Panc1 (cell line): Measurements from ENCODE around the gene NUDT15. TPM values are rescaled to one million over a fixed set of nuclear protein-coding genes. Genes with fewer than 3 reads are reported as not detected.

Experiments used
- ATAC-seq: fragments of 200-7000 bp; cut with Tn5 transposase; 2 replicates; pipeline ENCODE4 v1.9.1; 2020; ENCODE audit warnings: mild to moderate bottlenecking, moderate library complexity
- BruUV-seq: library from RNA; stranded (reverse); fragments of 400-500 nt; replicated peaks from 2 replicates; lab custom pipeline; 2021; lab: Mats Ljungman, UMichigan
- CTCF ChIA-PET: fragments of 300-600 bp; sonication (Branson Sonifier 250); formaldehyde crosslinking; loops from one replicate; lab custom pipeline; 2022; ENCODE audit warnings: antibody characterized with exemption; lab: Charles Lee
- POLR2A ChIA-PET: fragments of 300-600 bp; sonication (Branson Sonifier 250); formaldehyde crosslinking; loops from one replicate; lab custom pipeline; 2022; ENCODE audit warnings: antibody characterized with exemption; lab: Charles Lee
- DNase-seq: peaks from one replicate; pipeline ENCODE4 v3.0.0-alpha.2; 2010; ENCODE audit warnings: low read depth, low spot score
- H3K27ac ChIP-seq: 2 replicates; pipeline ENCODE4 v1.5.1; 2011; ENCODE audit warnings: mild to moderate bottlenecking, low read length, inconsistent platforms
- H3K27me3 ChIP-seq: fragments of 200-500 bp; sonication (Bioruptor generic); 2 replicates; pipeline ENCODE4 v1.6.0; 2014; ENCODE audit warnings: low read length, inconsistent platforms; ENCODE audit not compliant: control insufficient read depth, insufficient read depth
- H3K36me3 ChIP-seq: fragments of 200-500 bp; sonication (Bioruptor generic); 2 replicates; pipeline ENCODE4 v1.5.1; 2014; ENCODE audit warnings: inconsistent platforms, mild to moderate bottlenecking, low read length, moderate library complexity; ENCODE audit not compliant: control insufficient read depth, insufficient read depth
- H3K4me1 ChIP-seq: 2 replicates; pipeline ENCODE4 v1.5.1; 2011; ENCODE audit warnings: inconsistent platforms, mild to moderate bottlenecking, low read length, moderate library complexity; ENCODE audit not compliant: control insufficient read depth, insufficient read depth
- H3K4me3 ChIP-seq, 2 experiments: 2 replicates each; pipeline ENCODE4 v1.5.1; 2011 to 2012; ENCODE audit warnings: low read depth in 2 of 2, low read length in 2 of 2, mild to moderate bottlenecking in 2 of 2, inconsistent platforms in 1 of 2, moderate library complexity in 1 of 2
- H3K9me3 ChIP-seq: fragments of 200-500 bp; sonication (Bioruptor generic); 2 replicates; pipeline ENCODE4 v1.5.1; 2014; ENCODE audit warnings: low read depth, mild to moderate bottlenecking, inconsistent platforms, low read length, moderate library complexity; ENCODE audit not compliant: control insufficient read depth, insufficient read depth
- CTCF ChIP-seq: fragments of 450-650 bp; IDR thresholded peaks from 2 replicates; pipeline ENCODE4 v1.5.1; 2017; ENCODE audit warnings: mild to moderate bottlenecking
- POLR2AphosphoS5 ChIP-seq: IDR thresholded peaks from 2 replicates; pipeline ENCODE4 v1.6.1; 2012; ENCODE audit warnings: mild to moderate bottlenecking, low read depth, low read length, moderate library complexity
- REST ChIP-seq, 2 experiments: IDR thresholded peaks; 2 replicates each; pipeline ENCODE4 v1.6.1; 2011 to 2012; ENCODE audit warnings: low read depth in 2 of 2, control low read depth in 1 of 2, low read length in 1 of 2, mild to moderate bottlenecking in 1 of 2, moderate library complexity in 1 of 2; ENCODE audit not compliant: insufficient read depth in 1 of 2
- SIN3A ChIP-seq: IDR thresholded peaks from 2 replicates; pipeline ENCODE4 v1.6.1; 2012; ENCODE audit warnings: low read depth, mild to moderate bottlenecking, low read length, moderate library complexity, borderline replicate concordance; ENCODE audit not compliant: insufficient read depth
- TCF7L2 ChIP-seq: IDR thresholded peaks from 2 replicates; pipeline ENCODE4 v1.6.1; 2011; ENCODE audit warnings: mild to moderate bottlenecking, low read depth, low read length, inconsistent platforms
- in situ Hi-C: cut with HindIII; loops from 2 replicates; pipeline ENCODE4 v1.10.0; 2016; ENCODE audit warnings: low sequenced_read_pairs, low pct_unique_long_range_greater_than_20kb
- intact Hi-C: fragments of 100-400 bp; cut with micrococcal nuclease; formaldehyde crosslinking; loops from one replicate; pipeline ENCODE4 v1.10.0; 2022; ENCODE audit not compliant: unreplicated experiment
- total RNA-seq: library from RNA; stranded (reverse); gene quantifications from one replicate; pipeline ENCODE4 v1.2.1, GENCODE V29; 2021; ENCODE audit not compliant: unreplicated experiment

Gene NUDT15
- total RNA-seq, 1 experiment from 2014 or later: 18.9 TPM

GRCh38 chr13:48086272-48086671 lies 48.7 kb downstream of the NUDT15 start:
- no peak overlapping the region for H3K4me3 ChIP-seq
- no TSS peak for BruUV-seq
- H3K36me3 ChIP-seq: peaks cover 5% of the 10 kb centered on the region
- intact Hi-C loops (no loop called here), in situ Hi-C loops (no loop called here)
- H3K27me3 ChIP-seq: no peaks in the 10 kb centered on the region
- DNase-seq (no peak), ATAC-seq (no peak)
- no peaks in the 10 kb centered on the region for H3K9me3 ChIP-seq
- no peak for TF ChIP-seq POLR2AphosphoS5
- TF ChIP-seq REST (IDR thresholded peaks at IDR 0.05; ENCODE audit: insufficient read depth in 1 of 2, low read depth in 2 of 2, low read length in 1 of 2): no peak
- TF ChIP-seq CTCF: no peak
- TF ChIP-seq TCF7L2: no peak
- no peak for TF ChIP-seq SIN3A
- ChIA-PET POLR2A (no interaction called here), CTCF (no interaction called here)
- no peak overlapping the region for H3K27ac ChIP-seq
- H3K4me1 ChIP-seq: no peaks in the 10 kb centered on the region

GRCh38 chr13:48093588-48093987 lies 56.1 kb downstream of the NUDT15 start:
- peaks cover 5% of the 10 kb centered on the region for H3K36me3 ChIP-seq
- intact Hi-C loops (no loop called here), in situ Hi-C loops (no loop called here)
- H3K4me3 ChIP-seq: peak overlapping the region; percentile 86 to 94
- ChIA-PET CTCF (interaction anchor here (0.6 kb wide), 1 partner anchor 145 kb away, joined by 3 read pairs; no protein-coding TSS in a partner anchor), POLR2A (interaction anchor here (0.6 kb wide), 1 partner anchor 127 kb away, joined by 4 read pairs; no protein-coding TSS in a partner anchor)
- TF ChIP-seq POLR2AphosphoS5 (no peak), REST (IDR thresholded peaks at IDR 0.05; ENCODE audit: insufficient read depth in 1 of 2, low read depth in 2 of 2, low read length in 1 of 2) (no peak), CTCF (no peak), TCF7L2 (no peak), SIN3A (no peak)
- ATAC-seq (no peak), DNase-seq (no peak)
- no TSS peak for BruUV-seq
- no peaks in the 10 kb centered on the region; the same call in 1 of the 2 replicates for H3K9me3 ChIP-seq
- no peaks in the 10 kb centered on the region for H3K27me3 ChIP-seq
- H3K27ac ChIP-seq: peak overlapping the region; percentile 80
- peaks cover 4% of the 10 kb centered on the region for H3K4me1 ChIP-seq
